SK-N-SH (cell line): ENCODE measurements around the gene CAMSAP1.

Source experiments
- CTCF ChIP-seq: fragments of 200-600 bp; sonication (generic); IDR thresholded peaks from 2 replicates; pipeline ENCODE4 v1.6.1; 2017; ENCODE audit warnings: antibody characterized with exemption, mild to moderate bottlenecking, moderate library complexity
- EZH2phosphoT487 ChIP-seq: fragments of 200-600 bp; sonication (generic); IDR thresholded peaks from 2 replicates; pipeline ENCODE4 v1.6.1; 2017; ENCODE audit warnings: low read depth, mixed run types, mild to moderate bottlenecking, antibody characterized with exemption, moderate library complexity, borderline replicate concordance
- FOXM1 ChIP-seq: IDR thresholded peaks from 2 replicates; pipeline ENCODE4 v1.4.0; 2012; ENCODE audit warnings: low read depth, mild to moderate bottlenecking
- MAX ChIP-seq: IDR thresholded peaks from 2 replicates; pipeline ENCODE4 v1.4.0; 2012; ENCODE audit warnings: low read depth
- MXI1 ChIP-seq: IDR thresholded peaks from 2 replicates; pipeline ENCODE4 v1.6.1; 2012; ENCODE audit warnings: mild to moderate bottlenecking, low read depth, low read length, improper control_type of control experiment
- POLR2AphosphoS5 ChIP-seq: IDR thresholded peaks from 2 replicates; pipeline ENCODE4 v1.6.1; 2012; ENCODE audit warnings: low read depth, low read length
- RCOR1 ChIP-seq: fragments of 150-350 bp; IDR thresholded peaks from 2 replicates; pipeline ENCODE4 v1.6.1; 2017; ENCODE audit warnings: antibody characterized with exemption, low read length
- SIN3A ChIP-seq: IDR thresholded peaks from 2 replicates; pipeline ENCODE4 v1.6.1; 2012; ENCODE audit warnings: low read depth, mild to moderate bottlenecking, low read length, moderate library complexity, borderline replicate concordance
- ZBTB33 ChIP-seq: IDR thresholded peaks from 2 replicates; pipeline ENCODE4 v1.4.0; 2012; ENCODE audit warnings: low read depth, borderline replicate concordance

GRCh38 chr9:135770771-135771170, 136.6 kb downstream of the CAMSAP1 start:
- TF ChIP-seq CTCF = no peak
- TF ChIP-seq EZH2phosphoT487 = no peak
- TF ChIP-seq ZBTB33 = no peak
- TF ChIP-seq FOXM1 = no peak
- TF ChIP-seq SIN3A = no peak
- no peak for TF ChIP-seq MXI1
- TF ChIP-seq MAX = no peak
- no peak for TF ChIP-seq RCOR1
- TF ChIP-seq POLR2AphosphoS5 = no peak
